SU-DHL-6 (cell line): ENCODE results near the gene RAPGEF6.

ENCODE experiments used
- H2AFZ ChIP-seq: fragments of 200-600 bp; sonication (generic); 2 replicates; pipeline ENCODE4 v1.6.1; 2014; ENCODE audit warnings: low read depth, mild to moderate bottlenecking, moderate library complexity, mixed read lengths, antibody characterized with exemption, low read length; ENCODE audit not compliant: severe bottlenecking
- H3F3A ChIP-seq: fragments of 200-600 bp; shearing (Covaris generic); 2 replicates; pipeline ENCODE4 v1.6.0; 2016; ENCODE audit warnings: antibody characterized with exemption, mild to moderate bottlenecking; ENCODE audit not compliant: insufficient read depth
- H3K27ac ChIP-seq: fragments of 200-600 bp; sonication (generic); 2 replicates; pipeline ENCODE4 v1.5.1; 2016; ENCODE audit warnings: low read depth, mild to moderate bottlenecking, low read length, moderate library complexity, mixed read lengths
- H3K27me3 ChIP-seq: fragments of 200-600 bp; sonication (generic), shearing (Covaris generic); 2 replicates; pipeline ENCODE4 v1.6.0; 2014; ENCODE audit warnings: mild to moderate bottlenecking, low read length
- H3K36me3 ChIP-seq: fragments of 200-600 bp; sonication (generic); 2 replicates; pipeline ENCODE4 v1.6.1; 2014; ENCODE audit warnings: mild to moderate bottlenecking, low read length, mixed read lengths
- H3K4me2 ChIP-seq: fragments of 300-600, 200-600 bp; shearing (Covaris generic), sonication (generic); 2 replicates; pipeline ENCODE4 v1.6.0; 2014; ENCODE audit warnings: low read length, low read depth, mild to moderate bottlenecking; ENCODE audit not compliant: poor library complexity, severe bottlenecking
- H3K4me3 ChIP-seq: fragments of 200-600 bp; sonication (generic); 2 replicates; pipeline ENCODE4 v1.5.1; 2014; ENCODE audit warnings: antibody characterized with exemption, low read length, mild to moderate bottlenecking, mixed read lengths; ENCODE audit not compliant: insufficient read depth, poor library complexity, severe bottlenecking
- H3K79me2 ChIP-seq: fragments of 200-600 bp; sonication (generic); 2 replicates; pipeline ENCODE4 v1.6.1; 2014; ENCODE audit warnings: mild to moderate bottlenecking, low read length, moderate library complexity; ENCODE audit not compliant: insufficient read depth
- H3K9ac ChIP-seq: fragments of 200-600 bp; sonication (generic); 2 replicates; pipeline ENCODE4 v1.7.0; 2014; ENCODE audit warnings: mild to moderate bottlenecking, low read length
- H3K9me2 ChIP-seq: fragments of 200-600 bp; sonication (generic); replicated peaks from 2 replicates; pipeline ENCODE4 v1.6.1; 2014; ENCODE audit warnings: low read length; ENCODE audit not compliant: insufficient read depth
- H3K9me3 ChIP-seq: fragments of 200-600 bp; sonication (generic); 2 replicates; pipeline ENCODE4 v1.6.1; 2014; ENCODE audit warnings: low read length, mixed read lengths; ENCODE audit not compliant: insufficient read depth
- H4K20me1 ChIP-seq: fragments of 200-600 bp; sonication (generic); 2 replicates; pipeline ENCODE4 v1.6.1; 2014; ENCODE audit warnings: low read depth, mild to moderate bottlenecking, antibody characterized with exemption, low read length, moderate library complexity, mixed read lengths
- CTCF ChIP-seq: fragments of 200-600 bp; sonication (generic); IDR thresholded peaks from one replicate; pipeline ENCODE4 v1.5.1; 2017; ENCODE audit warnings: antibody characterized with exemption, mild to moderate bottlenecking, low read length, moderate library complexity; ENCODE audit not compliant: insufficient read depth, poor library complexity, severe bottlenecking
- EZH2phosphoT487 ChIP-seq: fragments of 200-600 bp; sonication (generic), shearing (Covaris generic); conservative IDR thresholded peaks from 2 replicates; pipeline ENCODE4 v1.6.1; 2018; ENCODE audit warnings: mild to moderate bottlenecking, antibody characterized with exemption, low read length, moderate library complexity, mixed read lengths

Gene RAPGEF6

DNA sequence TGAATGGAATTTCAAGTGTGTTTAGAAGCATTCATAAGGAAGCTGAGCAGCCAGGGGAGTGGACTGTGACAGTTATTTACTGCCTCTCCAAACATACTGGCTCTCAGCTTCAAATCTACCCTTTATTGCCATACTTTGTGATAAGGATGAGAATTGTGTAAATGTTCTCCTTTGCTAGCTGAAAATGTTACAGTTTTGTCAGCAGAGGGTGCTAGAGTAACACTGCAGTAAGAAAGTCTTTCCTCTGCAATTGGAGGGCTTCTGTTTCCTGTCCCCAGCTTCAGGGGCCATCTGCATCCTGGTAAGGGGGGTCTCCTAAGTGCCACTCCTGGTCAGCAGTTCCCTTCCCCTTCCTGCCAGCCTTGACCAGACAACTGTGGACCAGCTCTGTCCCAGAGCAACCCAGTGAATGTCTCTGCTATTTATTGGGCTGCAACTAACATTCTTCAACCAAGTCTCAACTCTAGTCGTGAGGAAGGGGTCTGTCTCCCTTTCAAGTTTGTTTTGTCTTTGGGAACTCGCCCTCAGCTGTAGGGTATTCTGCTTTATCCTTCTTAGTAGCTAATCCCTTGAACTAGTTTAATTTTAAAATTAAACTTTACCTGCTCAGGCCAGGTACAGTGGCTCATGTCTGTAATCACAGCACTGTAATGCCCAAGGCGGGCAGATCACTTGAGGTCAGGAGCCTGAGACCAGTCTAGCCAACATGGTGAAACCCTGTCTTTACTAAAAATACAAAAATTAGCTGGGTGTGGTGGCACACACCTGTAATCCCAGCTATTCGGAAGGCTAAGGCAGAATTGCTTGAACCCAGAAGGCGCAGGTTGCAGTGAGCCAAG is 45.3 kb downstream of the RAPGEF6 start:
- no peaks in the 10 kb centered on the region for H3K27me3 ChIP-seq
- H3K9ac ChIP-seq, result no peak overlapping the region
- no peak overlapping the region for H3K27ac ChIP-seq
- no peak for TF ChIP-seq EZH2phosphoT487
- TF ChIP-seq CTCF, result peak; percentile 65
- H4K20me1 ChIP-seq, result peaks cover 2% of the 10 kb centered on the region; the same call in 1 of the 2 replicates
- no peak overlapping the region for H2AFZ ChIP-seq
- no peaks in the 10 kb centered on the region for H3K9me2 ChIP-seq
- peaks cover 19% of the 10 kb centered on the region for H3F3A ChIP-seq
- no peak overlapping the region for H3K4me2 ChIP-seq
- no peak overlapping the region for H3K4me3 ChIP-seq
- peaks cover 84% of the 10 kb centered on the region for H3K79me2 ChIP-seq
- 0 out of 2 replicates have a peak, but pooled peaks cover 3% of the 10 kb centered on the region for H3K36me3 ChIP-seq
- H3K9me3 ChIP-seq, result no peaks in the 10 kb centered on the region

- H2AFZ ChIP-seq, result no peak overlapping the region
These were observed 47.5 kb downstream of the RAPGEF6 start for GRCh38 chr5:131587541-131587940.

DNA sequence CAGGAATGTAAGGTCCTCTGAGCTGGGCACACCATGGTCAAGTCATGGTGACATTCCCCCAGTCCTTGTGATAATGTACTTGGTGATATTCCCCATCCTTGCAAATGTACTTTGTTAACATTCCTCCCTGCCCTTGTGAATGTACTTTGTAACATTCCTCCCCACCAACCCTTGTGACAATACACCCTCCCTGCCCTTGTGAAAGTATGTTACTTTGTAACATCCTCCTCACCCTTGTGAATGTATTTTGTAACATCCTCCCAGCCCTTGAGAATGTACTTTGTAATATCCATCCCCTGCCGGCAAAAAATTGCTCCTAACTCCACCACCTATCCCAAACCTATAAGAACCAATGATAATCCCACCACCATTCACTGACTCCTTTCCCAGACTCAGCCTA is 53.3 kb downstream of the RAPGEF6 start:
- Histone ChIP-seq H3K9me2 (no peaks in the 10 kb centered on the region), H3K4me3 (no peak overlapping the region), H3F3A (no peaks in the 10 kb centered on the region), H3K4me2 (no peak overlapping the region), H3K79me2 (peaks cover 76% of the 10 kb centered on the region), H3K36me3 (peaks cover 12% of the 10 kb centered on the region; the same call in 1 of the 2 replicates), H4K20me1 (peaks cover 12% of the 10 kb centered on the region; the same call in 1 of the 2 replicates), H3K9ac (no peak overlapping the region), H3K27ac (no peak overlapping the region), H3K27me3 (no peaks in the 10 kb centered on the region), H2AFZ (no peak overlapping the region), H3K9me3 (no peaks in the 10 kb centered on the region)
- no peak for TF ChIP-seq CTCF
- no peak for TF ChIP-seq EZH2phosphoT487

More at GRCh38 chr5:131587541-131587940, 47.5 kb downstream of the RAPGEF6 start:
- peaks cover 17% of the 10 kb centered on the region for H3F3A ChIP-seq
- 0 out of 2 replicates have a peak, but pooled peaks cover 5% of the 10 kb centered on the region for H3K36me3 ChIP-seq
- H4K20me1 ChIP-seq, result peaks cover 6% of the 10 kb centered on the region; the same call in 1 of the 2 replicates
- TF ChIP-seq EZH2phosphoT487, result no peak
- no peak for TF ChIP-seq CTCF
- H3K9me2 ChIP-seq, result no peaks in the 10 kb centered on the region
- no peak overlapping the region for H3K4me2 ChIP-seq
- H3K27ac ChIP-seq, result no peak overlapping the region
- peaks cover 84% of the 10 kb centered on the region for H3K79me2 ChIP-seq
- no peaks in the 10 kb centered on the region for H3K27me3 ChIP-seq
- H3K4me3 ChIP-seq, result no peak overlapping the region
- no peaks in the 10 kb centered on the region for H3K9me3 ChIP-seq
- no peak overlapping the region for H3K9ac ChIP-seq
